NCI-H2227 treated with DMSO at 0.1 percent for 48 hours (cell line): ENCODE measurements around the gene DOLPP1.

Source experiments
- DNase-seq: peaks from one replicate; lab custom pipeline; 2025; lab: John Stamatoyannopoulos, UW

DOLPP1 gene

GRCh38 chr9:129139233-129139992 lies 58.5 kb downstream of the DOLPP1 start:
- peak; percentile 63 for DNase-seq

- DNase-seq: peak; percentile 78
Measured at GRCh38 chr9:129139993-129140396, 59.1 kb downstream of the DOLPP1 start.
